Keratinocyte (primary cell): ENCODE data around the gene HIRA. TPM values are rescaled to one million over a fixed set of nuclear protein-coding genes. Genes with fewer than 3 reads are reported as not detected.

Source experiments
- DNase-seq: peaks from one replicate; pipeline ENCODE4 v3.0.0-alpha.2; 2011; ENCODE audit warnings: low read depth, missing footprints, low spot score
- FAIRE-seq: peaks from 2 replicates; lab custom pipeline; 2011; peaks lifted over from hg19 to GRCh38; lab: Jason Lieb, UNC
- H2AFZ ChIP-seq: 2 replicates; pipeline ENCODE4 v1.6.0; 2012; ENCODE audit warnings: low read length, control low read depth, inconsistent platforms; ENCODE audit not compliant: control insufficient read depth
- H3K27ac ChIP-seq: 2 replicates; pipeline ENCODE4 v1.5.1; 2011; ENCODE audit warnings: low read length; ENCODE audit not compliant: control insufficient read depth, insufficient read depth
- H3K27me3 ChIP-seq: 3 replicates; pipeline ENCODE4 v1.6.0; 2011; ENCODE audit warnings: low read length; ENCODE audit not compliant: control insufficient read depth, insufficient read depth; ENCODE audit errors: extremely low read depth
- H3K36me3 ChIP-seq, 2 experiments: 2 replicates in 1 of 2; 3 replicates in 1 of 2; pipeline ENCODE4 v1.5.1; 2011; ENCODE audit warnings: low read length in 2 of 2, mild to moderate bottlenecking in 1 of 2; ENCODE audit not compliant: control insufficient read depth in 2 of 2, insufficient read depth in 2 of 2; ENCODE audit errors: extremely low read depth in 1 of 2
- H3K4me1 ChIP-seq: 3 replicates; pipeline ENCODE4 v1.5.1; 2011; ENCODE audit warnings: low read length; ENCODE audit not compliant: control insufficient read depth, insufficient read depth; ENCODE audit errors: extremely low read depth
- H3K4me2 ChIP-seq: 3 replicates; pipeline ENCODE4 v1.6.0; 2011; ENCODE audit warnings: low read depth, low read length; ENCODE audit not compliant: control insufficient read depth, insufficient read depth; ENCODE audit errors: extremely low read depth
- H3K4me3 ChIP-seq, 3 experiments: fragments of 200-600 bp in 1 of 3; sonication (generic) in 1 of 3; 2 replicates in 2 of 3; 3 replicates in 1 of 3; pipeline ENCODE4 v1.5.1; 2011 to 2016; ENCODE audit warnings: low read length in 3 of 3, mild to moderate bottlenecking in 3 of 3, control low read depth in 2 of 3, inconsistent platforms in 1 of 3, low read depth in 1 of 3, mixed read lengths in 1 of 3, mixed run types in 1 of 3, moderate library complexity in 1 of 3; ENCODE audit not compliant: control insufficient read depth in 2 of 3, insufficient read depth in 2 of 3; ENCODE audit errors: extremely low read depth in 1 of 3
- H3K79me2 ChIP-seq: 2 replicates; pipeline ENCODE4 v1.6.0; 2012; ENCODE audit warnings: low read length; ENCODE audit not compliant: control insufficient read depth, insufficient read depth
- H3K9ac ChIP-seq: 3 replicates; pipeline ENCODE4 v1.6.0; 2011; ENCODE audit warnings: low read length; ENCODE audit not compliant: control insufficient read depth, insufficient read depth; ENCODE audit errors: extremely low read depth
- H3K9me1 ChIP-seq: 3 replicates; pipeline ENCODE4 v1.6.0; 2011; ENCODE audit warnings: low read length; ENCODE audit not compliant: control insufficient read depth, insufficient read depth; ENCODE audit errors: extremely low read depth
- H3K9me3 ChIP-seq: 2 replicates; pipeline ENCODE4 v1.5.1; 2012; ENCODE audit warnings: low read depth, low read length; ENCODE audit not compliant: control insufficient read depth
- H4K20me1 ChIP-seq: 3 replicates; pipeline ENCODE4 v1.6.0; 2011; ENCODE audit warnings: low read length; ENCODE audit not compliant: control insufficient read depth, insufficient read depth; ENCODE audit errors: extremely low read depth
- EZH2 ChIP-seq: IDR thresholded peaks from one replicate; pipeline ENCODE4 v1.6.1; 2012; ENCODE audit warnings: inconsistent platforms, mild to moderate bottlenecking, low read length, moderate library complexity
- dilution Hi-C: fragments of 300-500 bp; cut with MboI; formaldehyde crosslinking; loops from one replicate; pipeline ENCODE4 v1.7.0; 2020; ENCODE audit warnings: low sequenced_read_pairs; ENCODE audit not compliant: extremely low pct_ligation_motif_present
- polyA plus RNA-seq, 5 experiments: library from polyadenylated mRNA; depleted of rRNA in 3 of 5; stranded (reverse) in 3 of 5; stranded (forward) in 1 of 5; unstranded in 1 of 5; fragments of >200 nt; gene quantifications; 1 replicate in 1 of 5; 2 replicates in 3 of 5; 3 replicates in 1 of 5; pipeline versions ENCODE4 v1.2.1 to v1.2.3, GENCODE V29; 2011 to 2012; ENCODE audit warnings: missing spikeins in 2 of 5, low read depth in 1 of 5, low replicate concordance in 1 of 5
- TF ChIP-seq, protein P1 (sequence below), 3 experiments: IDR thresholded peaks in 1 of 3; conservative IDR thresholded peaks in 1 of 3; optimal IDR thresholded peaks in 1 of 3; 2 replicates in 2 of 3; 3 replicates in 1 of 3; pipeline versions ENCODE3 to v1.5.1; 2011; ENCODE audit warnings: low read length in 3 of 3, mild to moderate bottlenecking in 3 of 3, moderate library complexity in 2 of 3, control low read depth in 1 of 3, inconsistent platforms in 1 of 3; ENCODE audit not compliant: insufficient read depth in 2 of 3; ENCODE audit errors: extremely low read depth in 1 of 3

Gene HIRA
- polyA plus RNA-seq, 1 donor (not counting 4 experiments of a cell fraction or from before 2014, with no cell fraction given) = 16.7 TPM

DNA sequence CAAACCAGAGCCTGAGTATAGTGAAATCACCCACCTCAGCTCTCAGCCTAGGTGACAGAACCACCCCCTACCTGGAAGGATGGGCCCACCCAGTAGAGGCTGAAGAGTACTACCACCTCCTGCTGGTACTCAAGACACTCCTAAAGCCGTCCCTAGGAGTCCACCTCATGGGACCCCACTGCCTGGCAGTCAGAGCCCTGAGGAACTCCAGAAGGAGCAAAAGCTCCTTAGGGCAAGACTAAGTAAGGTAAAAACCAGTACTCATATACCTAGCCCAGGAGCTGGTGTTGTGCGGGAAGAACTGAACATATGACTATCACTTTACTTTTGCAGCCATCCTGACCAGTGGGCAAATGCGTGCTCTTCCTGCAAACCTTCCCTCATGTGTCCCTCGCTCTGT, 36.3 kb downstream of the HIRA start:
- dilution Hi-C loops = no loop called here
- Histone ChIP-seq H3K4me2 (no peak overlapping the region), H3K79me2 (no peaks in the 10 kb centered on the region), H4K20me1 (no peaks in the 10 kb centered on the region), H3K9me1 (no peaks in the 10 kb centered on the region), H3K36me3 (peaks cover 42 to 46% of the 10 kb centered on the region in 2 experiments), H3K9ac (no peak overlapping the region), H2AFZ (no peak overlapping the region), H3K4me3 (no peak overlapping the region), H3K9me3 (no peaks in the 10 kb centered on the region), H3K4me1 (no peaks in the 10 kb centered on the region), H3K27ac (no peak overlapping the region), H3K27me3 (no peaks in the 10 kb centered on the region)
- FAIRE-seq (no peak), DNase-seq (no peak)
- no peak for TF ChIP-seq EZH2
- TF ChIP-seq, protein P1, sequence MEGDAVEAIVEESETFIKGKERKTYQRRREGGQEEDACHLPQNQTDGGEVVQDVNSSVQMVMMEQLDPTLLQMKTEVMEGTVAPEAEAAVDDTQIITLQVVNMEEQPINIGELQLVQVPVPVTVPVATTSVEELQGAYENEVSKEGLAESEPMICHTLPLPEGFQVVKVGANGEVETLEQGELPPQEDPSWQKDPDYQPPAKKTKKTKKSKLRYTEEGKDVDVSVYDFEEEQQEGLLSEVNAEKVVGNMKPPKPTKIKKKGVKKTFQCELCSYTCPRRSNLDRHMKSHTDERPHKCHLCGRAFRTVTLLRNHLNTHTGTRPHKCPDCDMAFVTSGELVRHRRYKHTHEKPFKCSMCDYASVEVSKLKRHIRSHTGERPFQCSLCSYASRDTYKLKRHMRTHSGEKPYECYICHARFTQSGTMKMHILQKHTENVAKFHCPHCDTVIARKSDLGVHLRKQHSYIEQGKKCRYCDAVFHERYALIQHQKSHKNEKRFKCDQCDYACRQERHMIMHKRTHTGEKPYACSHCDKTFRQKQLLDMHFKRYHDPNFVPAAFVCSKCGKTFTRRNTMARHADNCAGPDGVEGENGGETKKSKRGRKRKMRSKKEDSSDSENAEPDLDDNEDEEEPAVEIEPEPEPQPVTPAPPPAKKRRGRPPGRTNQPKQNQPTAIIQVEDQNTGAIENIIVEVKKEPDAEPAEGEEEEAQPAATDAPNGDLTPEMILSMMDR (optimal IDR thresholded peaks at IDR 0.05 in 1 of 3, IDR thresholded peaks at IDR 0.05 in 1 of 3, conservative IDR thresholded peaks at IDR 0.05 in 1 of 3; ENCODE audit: extremely low read depth in 1 of 3, insufficient read depth in 2 of 3, low read length in 3 of 3) = no peak

- FAIRE-seq (no peak), DNase-seq (no peak)
- H3K36me3 ChIP-seq = peaks cover 43 to 46% of the 10 kb centered on the region in 2 experiments
- no peak overlapping the region for H3K27ac ChIP-seq
- TF ChIP-seq, protein P1 (optimal IDR thresholded peaks at IDR 0.05 in 1 of 3, IDR thresholded peaks at IDR 0.05 in 1 of 3, conservative IDR thresholded peaks at IDR 0.05 in 1 of 3; ENCODE audit: extremely low read depth in 1 of 3, insufficient read depth in 2 of 3, low read length in 3 of 3) = no peak
- no peak for TF ChIP-seq EZH2
- no peak overlapping the region for H3K4me3 ChIP-seq
- H3K9ac ChIP-seq = no peak overlapping the region
- H3K4me1 ChIP-seq = no peaks in the 10 kb centered on the region
- no peaks in the 10 kb centered on the region for H4K20me1 ChIP-seq
- no peaks in the 10 kb centered on the region for H3K9me3 ChIP-seq
- no peaks in the 10 kb centered on the region for H3K9me1 ChIP-seq
- no peak overlapping the region for H3K4me2 ChIP-seq
- H3K27me3 ChIP-seq = no peaks in the 10 kb centered on the region
- dilution Hi-C loops = no loop called here
- H2AFZ ChIP-seq = no peak overlapping the region
- H3K79me2 ChIP-seq = no peaks in the 10 kb centered on the region
Measured at GRCh38 chr22:19394274-19395050, 37.1 kb downstream of the HIRA start.
